GM12874 (cell line): ENCODE data around the gene OGA.

Experiments
- TF ChIP-seq, protein P1 (sequence below): IDR thresholded peaks from 2 replicates; pipeline ENCODE4 v1.5.1; 2011; ENCODE audit warnings: low read depth, mild to moderate bottlenecking, control low read depth, low read length, moderate library complexity; ENCODE audit not compliant: insufficient read depth

Gene OGA

DNA sequence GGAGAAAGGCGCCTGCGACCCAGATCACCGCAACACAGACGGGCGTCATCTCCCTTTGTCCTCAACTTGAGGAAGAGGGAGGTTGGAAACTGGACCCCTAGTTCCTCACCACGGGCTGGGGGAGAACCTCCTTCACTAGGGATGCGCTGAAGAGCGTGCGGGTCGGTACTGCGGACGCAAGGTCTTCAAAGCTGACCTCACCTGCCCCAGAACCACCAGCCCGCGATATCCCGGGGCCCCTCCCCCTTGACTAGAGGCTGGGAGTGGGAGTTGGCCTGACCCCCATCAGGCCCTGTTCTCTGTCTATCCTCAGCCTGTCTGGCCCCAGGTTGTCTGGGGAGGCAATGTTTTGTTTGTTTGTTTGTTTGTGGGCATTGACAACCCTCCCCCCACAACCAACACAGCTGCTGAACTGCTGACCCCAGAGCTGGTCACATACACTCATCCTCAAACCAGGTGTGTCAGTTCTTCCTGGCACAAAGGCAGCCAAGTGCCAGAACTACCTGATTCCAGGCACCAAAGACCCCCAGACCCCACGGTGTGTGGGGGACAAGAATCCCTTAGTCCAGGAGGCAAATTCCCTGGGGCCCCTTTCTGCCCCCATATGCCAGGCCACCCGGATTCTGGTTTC lies 37.9 kb downstream of the OGA start:
- TF ChIP-seq, protein P1, sequence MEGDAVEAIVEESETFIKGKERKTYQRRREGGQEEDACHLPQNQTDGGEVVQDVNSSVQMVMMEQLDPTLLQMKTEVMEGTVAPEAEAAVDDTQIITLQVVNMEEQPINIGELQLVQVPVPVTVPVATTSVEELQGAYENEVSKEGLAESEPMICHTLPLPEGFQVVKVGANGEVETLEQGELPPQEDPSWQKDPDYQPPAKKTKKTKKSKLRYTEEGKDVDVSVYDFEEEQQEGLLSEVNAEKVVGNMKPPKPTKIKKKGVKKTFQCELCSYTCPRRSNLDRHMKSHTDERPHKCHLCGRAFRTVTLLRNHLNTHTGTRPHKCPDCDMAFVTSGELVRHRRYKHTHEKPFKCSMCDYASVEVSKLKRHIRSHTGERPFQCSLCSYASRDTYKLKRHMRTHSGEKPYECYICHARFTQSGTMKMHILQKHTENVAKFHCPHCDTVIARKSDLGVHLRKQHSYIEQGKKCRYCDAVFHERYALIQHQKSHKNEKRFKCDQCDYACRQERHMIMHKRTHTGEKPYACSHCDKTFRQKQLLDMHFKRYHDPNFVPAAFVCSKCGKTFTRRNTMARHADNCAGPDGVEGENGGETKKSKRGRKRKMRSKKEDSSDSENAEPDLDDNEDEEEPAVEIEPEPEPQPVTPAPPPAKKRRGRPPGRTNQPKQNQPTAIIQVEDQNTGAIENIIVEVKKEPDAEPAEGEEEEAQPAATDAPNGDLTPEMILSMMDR, result no peak

DNA sequence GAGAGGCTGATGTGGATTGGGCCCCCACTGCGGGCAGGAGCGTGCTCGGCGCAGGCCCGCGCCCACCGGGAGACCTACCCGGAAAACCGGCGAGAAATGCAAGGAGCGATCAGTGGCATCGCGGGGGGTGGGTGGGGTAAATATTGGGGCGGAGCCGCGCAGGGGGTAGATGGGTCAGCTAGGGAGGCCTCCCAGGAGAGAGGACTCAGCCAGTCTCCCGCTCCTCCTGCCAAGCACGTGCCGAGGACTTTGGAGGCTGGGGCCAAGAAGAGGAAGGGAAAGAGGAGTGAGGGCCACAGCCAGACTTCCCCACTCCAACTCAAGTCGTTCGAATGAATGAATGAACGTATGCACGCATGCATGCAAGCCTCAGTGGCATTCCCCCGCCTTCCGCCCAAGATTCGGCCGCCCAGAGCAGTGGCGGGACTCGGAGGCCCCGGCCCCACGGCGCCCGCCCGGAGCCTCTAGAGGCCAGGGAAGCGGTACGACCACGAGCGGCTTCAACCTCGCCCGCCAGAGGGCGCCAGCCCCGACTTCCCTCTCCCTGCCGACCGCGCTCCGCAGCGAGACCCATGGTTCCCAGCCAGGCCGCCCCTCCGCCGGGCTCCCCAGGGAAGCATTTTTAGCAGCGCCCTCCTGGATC lies 38.6 kb downstream of the OGA start:
- TF ChIP-seq, protein P1, result peak; percentile 98

DNA sequence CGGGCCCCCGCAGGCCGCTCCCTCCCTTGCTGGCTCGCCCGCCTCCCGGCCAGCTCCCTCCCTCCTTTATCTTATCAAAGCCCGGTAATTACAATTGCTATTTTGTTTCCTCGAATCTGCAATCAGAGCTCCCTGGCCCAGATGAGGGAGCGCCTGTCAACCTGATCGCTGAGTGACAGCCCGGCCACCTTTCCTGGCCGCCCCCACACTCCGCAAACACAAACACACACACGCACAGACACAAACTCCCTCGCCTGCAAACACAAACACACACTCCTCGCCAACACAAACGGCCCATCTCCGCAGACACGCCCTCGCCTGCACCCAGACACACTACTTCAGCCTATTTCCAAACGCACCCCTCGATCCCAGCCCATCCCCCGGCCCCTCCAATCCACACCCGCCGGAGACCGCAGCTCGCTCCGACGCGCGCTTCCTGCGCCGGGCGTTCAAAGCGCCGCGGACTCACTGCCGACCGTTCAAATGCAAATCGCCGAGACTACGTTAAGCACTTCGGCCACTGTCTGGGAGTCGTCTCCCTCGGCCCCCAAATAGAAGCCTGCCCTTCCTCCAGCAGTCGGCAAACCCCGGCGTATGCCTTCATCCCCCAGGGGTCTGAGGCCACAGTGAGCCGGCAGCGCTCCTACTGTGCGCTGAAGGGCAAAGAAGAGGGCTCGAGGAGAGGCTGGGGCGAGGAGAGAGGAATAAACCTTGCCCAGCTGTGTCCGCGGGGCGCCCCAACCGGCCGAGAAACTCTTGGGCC lies 39.3 kb downstream of the OGA start:
- TF ChIP-seq, protein P1, result no peak

DNA sequence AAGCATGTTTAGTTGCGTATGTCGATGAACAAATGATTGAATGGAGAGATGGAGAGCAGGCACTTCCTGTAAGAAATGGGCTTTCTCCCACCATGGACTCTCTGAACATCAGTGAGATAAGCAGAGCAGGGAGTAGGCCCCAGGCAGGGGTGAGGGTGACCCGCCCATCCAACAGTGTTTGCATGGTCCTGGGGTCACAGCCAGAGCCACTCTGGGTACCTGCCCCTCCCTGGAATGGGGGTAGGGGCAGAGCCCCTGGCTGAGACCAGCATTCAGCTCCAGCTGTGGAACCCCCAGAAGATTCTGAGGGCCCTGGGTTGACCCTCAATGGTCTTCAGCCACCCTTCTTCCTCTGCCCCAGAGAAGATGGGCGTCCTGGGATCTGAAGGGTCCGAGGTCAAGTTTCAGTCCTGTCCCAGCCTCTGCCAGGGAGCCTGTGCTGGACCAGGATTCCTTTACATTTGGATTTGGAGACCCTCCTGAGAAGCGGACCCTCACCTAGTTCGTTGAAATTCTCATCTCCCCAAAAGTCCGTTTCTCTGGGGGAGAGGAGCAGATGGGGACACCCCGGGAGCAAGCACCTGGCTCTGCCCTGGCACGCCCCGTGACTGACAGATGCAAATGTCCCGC lies 40.0 kb downstream of the OGA start:
- TF ChIP-seq, protein P1, result no peak

DNA sequence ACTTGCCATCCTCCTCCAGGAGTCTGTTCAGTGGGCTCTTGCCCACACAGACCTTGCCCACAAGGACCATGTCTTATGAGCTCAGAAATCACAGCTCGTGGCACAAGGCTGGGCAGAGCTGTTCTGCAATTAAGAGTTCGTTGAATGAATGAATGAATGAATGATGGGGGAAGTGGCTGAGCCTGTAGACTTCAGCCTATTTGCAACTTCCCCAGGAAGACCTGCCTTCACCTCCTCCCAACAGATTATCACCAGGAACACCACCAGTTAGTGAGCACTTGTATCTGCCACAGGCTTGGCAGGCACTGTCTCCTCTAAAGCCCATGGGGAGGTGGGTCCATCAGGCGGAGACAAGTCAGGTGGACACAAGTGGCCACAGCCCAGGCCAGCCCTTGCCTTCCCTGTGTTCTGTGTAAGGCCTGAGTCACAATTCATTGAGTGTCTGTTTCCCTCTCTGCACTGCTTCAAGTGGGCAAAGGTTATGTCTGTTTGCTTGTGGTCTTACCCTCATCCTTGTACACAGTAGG lies 40.6 kb downstream of the OGA start:
- TF ChIP-seq, protein P1, result no peak

DNA sequence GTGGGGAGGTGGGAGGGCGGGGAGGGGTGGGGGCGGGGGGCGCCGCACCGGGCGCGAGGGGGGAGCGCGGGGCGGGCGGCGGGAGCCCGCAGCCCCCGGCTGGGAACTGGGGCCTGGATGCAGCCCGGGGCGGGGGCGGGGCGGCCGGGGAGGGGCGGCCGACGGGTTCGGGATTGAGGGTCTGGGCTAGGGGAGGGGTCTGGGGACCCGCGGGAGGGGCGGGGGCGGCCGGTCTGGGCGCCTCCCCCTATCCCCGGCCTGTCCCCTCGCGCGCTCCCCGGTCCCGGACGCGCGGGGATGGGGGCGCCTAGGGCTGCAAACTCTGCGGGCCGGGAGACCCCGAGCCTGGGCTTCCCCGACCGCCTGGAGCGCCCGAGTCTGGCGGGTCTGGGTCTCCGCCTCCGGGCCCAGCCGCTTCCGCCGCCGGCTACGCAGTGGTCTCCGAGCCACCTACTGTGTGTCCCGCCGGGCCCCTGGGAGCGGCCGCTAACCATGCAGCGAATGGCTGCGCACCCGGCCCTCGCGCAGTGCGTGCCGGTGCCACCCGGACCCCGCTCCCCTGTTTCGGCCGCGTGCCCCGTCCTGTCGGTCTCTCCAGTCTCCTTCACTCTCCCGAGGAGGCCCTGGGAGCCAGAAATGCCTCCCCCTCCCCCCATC lies 42.0 kb downstream of the OGA start:
- TF ChIP-seq, protein P1, result no peak
